Measurements from ENCODE around the gene C14orf93. TPM values are rescaled to one million over a fixed set of nuclear protein-coding genes. Genes with fewer than 3 reads are reported as not detected.

Gene C14orf93
- polyA plus RNA-seq, 2 donors = 4.7 to 6.1 TPM

GRCh38 chr14:22984959-22985658, 24.8 kb downstream of the C14orf93 start:
- Histone ChIP-seq H3K4me3 (ENCODE audit: low read depth in 1 of 2, low read length in 2 of 2) (no peak overlapping the region), H3K36me3 (ENCODE audit: control insufficient read depth in 2 of 2, insufficient read depth in 2 of 2, low read length in 1 of 2) (no peaks in the 10 kb centered on the region), H3K9me3 (ENCODE audit: control insufficient read depth in 2 of 2, insufficient read depth in 1 of 2, low read depth in 1 of 2, low read length in 1 of 2) (no peaks in the 10 kb centered on the region), H3K27me3 (ENCODE audit: control insufficient read depth in 1 of 2, insufficient read depth in 2 of 2, low read length in 2 of 2) (no peaks in the 10 kb centered on the region), H3K4me1 (ENCODE audit: control insufficient read depth in 2 of 2, insufficient read depth in 2 of 2, low read length in 1 of 2) (no peaks in the 10 kb centered on the region), H3K27ac (ENCODE audit: low read depth in 2 of 2, low read length in 1 of 2) (no peak overlapping the region)
- WGBS, 2 donors = 88 to 91% methylated on average over 6 of the region's 6 CpGs

- Histone ChIP-seq H3K9me3 (ENCODE audit: control insufficient read depth in 2 of 2, insufficient read depth in 1 of 2, low read depth in 1 of 2, low read length in 1 of 2) (no peaks in the 10 kb centered on the region), H3K4me3 (ENCODE audit: low read depth in 1 of 2, low read length in 2 of 2) (peak within 1 kb of the TSS; percentile 68 to 85), H3K36me3 (ENCODE audit: control insufficient read depth in 2 of 2, insufficient read depth in 2 of 2, low read length in 1 of 2) (peaks cover 0 to 1% of the 10 kb centered on the region in 2 donors), H3K27ac (ENCODE audit: low read depth in 2 of 2, low read length in 1 of 2) (peak within 1 kb of the TSS; percentile 84 to 86), H3K4me1 (ENCODE audit: control insufficient read depth in 2 of 2, insufficient read depth in 2 of 2, low read length in 1 of 2) (peaks cover 0 to 11% of the 10 kb centered on the region in 2 donors), H3K27me3 (ENCODE audit: control insufficient read depth in 1 of 2, insufficient read depth in 2 of 2, low read length in 2 of 2) (no peaks in the 10 kb centered on the region)
- 1% methylated on average over 48 of the region's 48 CpGs for WGBS, 2 donors
These were observed 27.3 kb downstream of the C14orf93 start, which contains the start of gene AJUBA for GRCh38 chr14:22982477-22983245. Gene AJUBA, minus strand, starts transcription at chr14:22982551. Its CDS starts 285 bp downstream, at chr14:22982266.

- WGBS, 2 donors = 1% methylated on average over 50 to 51 of the region's 51 CpGs
- peak overlapping the region; percentile 84 to 86 for H3K27ac ChIP-seq (ENCODE audit: low read depth in 2 of 2, low read length in 1 of 2)
- peaks cover 0 to 1% of the 10 kb centered on the region in 2 donors for H3K36me3 ChIP-seq (ENCODE audit: control insufficient read depth in 2 of 2, insufficient read depth in 2 of 2, low read length in 1 of 2)
- H3K27me3 ChIP-seq (ENCODE audit: control insufficient read depth in 1 of 2, insufficient read depth in 2 of 2, low read length in 2 of 2) = no peaks in the 10 kb centered on the region
- H3K9me3 ChIP-seq (ENCODE audit: control insufficient read depth in 2 of 2, insufficient read depth in 1 of 2, low read depth in 1 of 2, low read length in 1 of 2) = no peaks in the 10 kb centered on the region
- H3K4me3 ChIP-seq (ENCODE audit: low read depth in 1 of 2, low read length in 2 of 2) = peak overlapping the region; percentile 68 to 85
- H3K4me1 ChIP-seq (ENCODE audit: control insufficient read depth in 2 of 2, insufficient read depth in 2 of 2, low read length in 1 of 2) = peaks cover 0 to 15% of the 10 kb centered on the region in 2 donors
These were observed 28.0 kb downstream of the C14orf93 start for GRCh38 chr14:22981876-22982476.

GRCh38 chr14:22981090-22981875, 28.7 kb downstream of the C14orf93 start:
- Histone ChIP-seq H3K36me3 (ENCODE audit: control insufficient read depth in 2 of 2, insufficient read depth in 2 of 2, low read length in 1 of 2) (peaks cover 0 to 1% of the 10 kb centered on the region in 2 donors), H3K9me3 (ENCODE audit: control insufficient read depth in 2 of 2, insufficient read depth in 1 of 2, low read depth in 1 of 2, low read length in 1 of 2) (no peaks in the 10 kb centered on the region), H3K27ac (ENCODE audit: low read depth in 2 of 2, low read length in 1 of 2) (peak overlapping the region; percentile 84 to 86), H3K4me3 (ENCODE audit: low read depth in 1 of 2, low read length in 2 of 2) (peak overlapping the region; percentile 68 to 85), H3K27me3 (ENCODE audit: control insufficient read depth in 1 of 2, insufficient read depth in 2 of 2, low read length in 2 of 2) (no peaks in the 10 kb centered on the region), H3K4me1 (ENCODE audit: control insufficient read depth in 2 of 2, insufficient read depth in 2 of 2, low read length in 1 of 2) (peaks cover 0 to 16% of the 10 kb centered on the region in 2 donors)
- 4 to 5% methylated on average over 76 of the region's 76 CpGs for WGBS, 2 donors

DNA sequence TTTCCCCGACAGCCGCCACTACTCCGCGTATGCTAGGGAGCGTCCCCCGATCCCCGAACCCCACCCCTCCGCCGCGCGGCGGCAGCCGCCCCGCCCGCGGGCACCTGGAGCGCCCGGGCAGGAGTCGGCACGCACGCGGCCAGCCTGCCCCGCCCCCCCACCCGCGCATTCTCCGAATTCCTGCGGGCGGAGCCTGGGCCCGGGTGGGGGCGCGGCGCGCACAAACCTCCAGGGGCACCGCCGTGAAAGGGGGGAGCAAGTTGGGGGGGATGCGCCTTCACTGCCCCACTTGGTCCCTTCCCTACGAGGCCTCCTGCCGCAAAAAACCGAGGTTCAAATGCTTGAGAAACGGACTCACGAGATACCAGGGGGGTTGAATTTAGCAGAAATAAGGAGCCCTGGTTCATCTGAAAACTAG, 29.3 kb downstream of the C14orf93 start:
- Histone ChIP-seq H3K36me3 (ENCODE audit: control insufficient read depth in 2 of 2, insufficient read depth in 2 of 2, low read length in 1 of 2) (peaks cover 0 to 1% of the 10 kb centered on the region in 2 donors), H3K4me1 (ENCODE audit: control insufficient read depth in 2 of 2, insufficient read depth in 2 of 2, low read length in 1 of 2) (peaks cover 0 to 16% of the 10 kb centered on the region in 2 donors)

GRCh38 chr14:22979748-22980392, 30.1 kb downstream of the C14orf93 start:
- WGBS, 2 donors = 33 to 54% methylated on average over 8 of the region's 8 CpGs
- peak overlapping the region; percentile 84 to 91 for H3K27ac ChIP-seq (ENCODE audit: low read depth in 2 of 2, low read length in 1 of 2)
- H3K4me3 ChIP-seq (ENCODE audit: low read depth in 1 of 2, low read length in 2 of 2) = peak overlapping the region; percentile 40 to 68
- H3K9me3 ChIP-seq (ENCODE audit: control insufficient read depth in 2 of 2, insufficient read depth in 1 of 2, low read depth in 1 of 2, low read length in 1 of 2) = no peaks in the 10 kb centered on the region
- H3K4me1 ChIP-seq (ENCODE audit: control insufficient read depth in 2 of 2, insufficient read depth in 2 of 2, low read length in 1 of 2) = peaks cover 0 to 16% of the 10 kb centered on the region in 2 donors
- H3K27me3 ChIP-seq (ENCODE audit: control insufficient read depth in 1 of 2, insufficient read depth in 2 of 2, low read length in 2 of 2) = no peaks in the 10 kb centered on the region
- peaks cover 0 to 1% of the 10 kb centered on the region in 2 donors for H3K36me3 ChIP-seq (ENCODE audit: control insufficient read depth in 2 of 2, insufficient read depth in 2 of 2, low read length in 1 of 2)

More for the DNA sequence above, 29.3 kb downstream of the C14orf93 start:
- H3K9me3 ChIP-seq (ENCODE audit: control insufficient read depth in 2 of 2, insufficient read depth in 1 of 2, low read depth in 1 of 2, low read length in 1 of 2) = no peaks in the 10 kb centered on the region
- WGBS, 2 donors = 2 to 3% methylated on average over 41 of the region's 41 CpGs
- H3K27ac ChIP-seq (ENCODE audit: low read depth in 2 of 2, low read length in 1 of 2) = peak overlapping the region; percentile 84 to 91
- peak overlapping the region; percentile 68 to 85 for H3K4me3 ChIP-seq (ENCODE audit: low read depth in 1 of 2, low read length in 2 of 2)
- no peaks in the 10 kb centered on the region for H3K27me3 ChIP-seq (ENCODE audit: control insufficient read depth in 1 of 2, insufficient read depth in 2 of 2, low read length in 2 of 2)

DNA sequence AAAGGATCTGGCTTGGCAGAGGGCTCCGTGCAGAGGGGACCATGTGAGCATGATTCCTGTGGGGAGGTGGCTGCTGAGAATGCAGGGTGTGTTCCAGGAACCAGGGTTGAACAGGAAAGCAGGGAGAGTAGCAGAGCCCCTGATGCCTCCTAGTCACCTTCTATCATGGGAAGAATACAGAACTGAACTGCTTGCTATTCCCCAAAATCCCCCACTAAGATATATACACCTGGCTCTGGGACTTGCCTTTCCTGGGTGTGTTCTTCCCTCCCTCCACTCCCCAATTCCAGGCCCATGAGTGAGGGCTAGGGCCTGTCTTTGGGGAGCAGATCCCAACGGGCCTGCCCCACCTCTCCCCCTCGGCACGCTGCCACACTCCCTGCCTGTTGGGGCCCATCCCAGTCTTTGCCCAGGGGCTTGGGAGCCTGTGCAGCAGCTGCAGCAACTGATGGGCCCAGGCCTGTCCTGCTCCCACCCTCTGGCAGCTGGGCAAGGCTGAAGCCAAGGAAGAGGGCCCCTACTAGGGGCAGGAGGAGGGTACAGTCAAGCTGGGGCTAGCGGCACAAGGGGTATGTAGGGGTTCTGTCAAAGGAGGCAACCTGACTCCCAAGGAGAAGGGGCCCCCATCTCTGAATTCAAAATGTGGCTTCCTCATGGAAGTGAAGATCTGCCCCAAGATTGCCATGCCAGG, 30.8 kb downstream of the C14orf93 start:
- peak overlapping the region; percentile 84 to 91 for H3K27ac ChIP-seq (ENCODE audit: low read depth in 2 of 2, low read length in 1 of 2)
- H3K4me3 ChIP-seq (ENCODE audit: low read depth in 1 of 2, low read length in 2 of 2) = peak overlapping the region; percentile 37 to 68
- no peaks in the 10 kb centered on the region for H3K27me3 ChIP-seq (ENCODE audit: control insufficient read depth in 1 of 2, insufficient read depth in 2 of 2, low read length in 2 of 2)
- no peaks in the 10 kb centered on the region for H3K9me3 ChIP-seq (ENCODE audit: control insufficient read depth in 2 of 2, insufficient read depth in 1 of 2, low read depth in 1 of 2, low read length in 1 of 2)
- peaks cover 0 to 16% of the 10 kb centered on the region in 2 donors for H3K4me1 ChIP-seq (ENCODE audit: control insufficient read depth in 2 of 2, insufficient read depth in 2 of 2, low read length in 1 of 2)
- WGBS, 2 donors = 40 to 47% methylated on average over 5 of the region's 5 CpGs
- H3K36me3 ChIP-seq (ENCODE audit: control insufficient read depth in 2 of 2, insufficient read depth in 2 of 2, low read length in 1 of 2) = peaks cover 0 to 1% of the 10 kb centered on the region in 2 donors

- peaks cover 0 to 2% of the 10 kb centered on the region in 2 donors for H3K36me3 ChIP-seq (ENCODE audit: control insufficient read depth in 2 of 2, insufficient read depth in 2 of 2, low read length in 1 of 2)
- no peaks in the 10 kb centered on the region for H3K27me3 ChIP-seq (ENCODE audit: control insufficient read depth in 1 of 2, insufficient read depth in 2 of 2, low read length in 2 of 2)
- peak overlapping the region in 1 of 2 donors; percentile 3 for H3K4me3 ChIP-seq (ENCODE audit: low read depth in 1 of 2, low read length in 2 of 2)
- H3K9me3 ChIP-seq (ENCODE audit: control insufficient read depth in 2 of 2, insufficient read depth in 1 of 2, low read depth in 1 of 2, low read length in 1 of 2) = no peaks in the 10 kb centered on the region
- 42 to 51% methylated on average over 3 of the region's 3 CpGs for WGBS, 2 donors
- peaks cover 0 to 16% of the 10 kb centered on the region in 2 donors for H3K4me1 ChIP-seq (ENCODE audit: control insufficient read depth in 2 of 2, insufficient read depth in 2 of 2, low read length in 1 of 2)
- H3K27ac ChIP-seq (ENCODE audit: low read depth in 2 of 2, low read length in 1 of 2) = peak overlapping the region; percentile 84 to 91
These were observed 31.5 kb downstream of the C14orf93 start for GRCh38 chr14:22978487-22978837.

Data from esophagus (tissue), 2 donors.